ENCODE measurements around the gene MZB1. TPM values are rescaled to one million over a fixed set of nuclear protein-coding genes. Genes with fewer than 3 reads are reported as not detected.

MZB1 gene
- total RNA-seq, 1 donor from 2014 or later = not detected

DNA sequence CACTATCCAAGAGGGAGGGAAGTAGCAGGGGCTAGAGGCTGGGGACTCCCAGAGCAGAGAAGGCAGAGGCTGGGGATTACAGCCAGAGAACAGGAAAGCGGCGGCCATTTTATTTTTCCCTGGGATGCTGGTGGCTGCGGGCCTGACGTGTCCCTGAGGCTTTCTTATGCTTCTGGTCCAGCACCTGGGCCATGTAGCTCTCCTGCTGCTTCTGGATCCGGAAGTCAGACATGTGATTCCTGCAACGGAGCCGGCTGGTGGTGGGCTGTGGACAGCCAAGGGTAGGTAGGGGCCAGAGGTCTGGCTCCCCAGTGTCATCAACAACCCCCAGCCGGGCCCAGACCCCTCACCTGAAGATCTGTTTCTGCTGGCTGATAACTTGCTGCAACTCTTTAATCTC, 7.0 kb upstream of the MZB1 start:
- TF ChIP-seq, protein P1, sequence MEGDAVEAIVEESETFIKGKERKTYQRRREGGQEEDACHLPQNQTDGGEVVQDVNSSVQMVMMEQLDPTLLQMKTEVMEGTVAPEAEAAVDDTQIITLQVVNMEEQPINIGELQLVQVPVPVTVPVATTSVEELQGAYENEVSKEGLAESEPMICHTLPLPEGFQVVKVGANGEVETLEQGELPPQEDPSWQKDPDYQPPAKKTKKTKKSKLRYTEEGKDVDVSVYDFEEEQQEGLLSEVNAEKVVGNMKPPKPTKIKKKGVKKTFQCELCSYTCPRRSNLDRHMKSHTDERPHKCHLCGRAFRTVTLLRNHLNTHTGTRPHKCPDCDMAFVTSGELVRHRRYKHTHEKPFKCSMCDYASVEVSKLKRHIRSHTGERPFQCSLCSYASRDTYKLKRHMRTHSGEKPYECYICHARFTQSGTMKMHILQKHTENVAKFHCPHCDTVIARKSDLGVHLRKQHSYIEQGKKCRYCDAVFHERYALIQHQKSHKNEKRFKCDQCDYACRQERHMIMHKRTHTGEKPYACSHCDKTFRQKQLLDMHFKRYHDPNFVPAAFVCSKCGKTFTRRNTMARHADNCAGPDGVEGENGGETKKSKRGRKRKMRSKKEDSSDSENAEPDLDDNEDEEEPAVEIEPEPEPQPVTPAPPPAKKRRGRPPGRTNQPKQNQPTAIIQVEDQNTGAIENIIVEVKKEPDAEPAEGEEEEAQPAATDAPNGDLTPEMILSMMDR (conservative IDR thresholded peaks at IDR 0.05; ENCODE audit: low read depth, low read length) = no peak
- H3K4me3 ChIP-seq (ENCODE audit: low read depth, low read length) = no peak overlapping the region
- no peak for DNase-seq (ENCODE audit: low read depth)

DNA sequence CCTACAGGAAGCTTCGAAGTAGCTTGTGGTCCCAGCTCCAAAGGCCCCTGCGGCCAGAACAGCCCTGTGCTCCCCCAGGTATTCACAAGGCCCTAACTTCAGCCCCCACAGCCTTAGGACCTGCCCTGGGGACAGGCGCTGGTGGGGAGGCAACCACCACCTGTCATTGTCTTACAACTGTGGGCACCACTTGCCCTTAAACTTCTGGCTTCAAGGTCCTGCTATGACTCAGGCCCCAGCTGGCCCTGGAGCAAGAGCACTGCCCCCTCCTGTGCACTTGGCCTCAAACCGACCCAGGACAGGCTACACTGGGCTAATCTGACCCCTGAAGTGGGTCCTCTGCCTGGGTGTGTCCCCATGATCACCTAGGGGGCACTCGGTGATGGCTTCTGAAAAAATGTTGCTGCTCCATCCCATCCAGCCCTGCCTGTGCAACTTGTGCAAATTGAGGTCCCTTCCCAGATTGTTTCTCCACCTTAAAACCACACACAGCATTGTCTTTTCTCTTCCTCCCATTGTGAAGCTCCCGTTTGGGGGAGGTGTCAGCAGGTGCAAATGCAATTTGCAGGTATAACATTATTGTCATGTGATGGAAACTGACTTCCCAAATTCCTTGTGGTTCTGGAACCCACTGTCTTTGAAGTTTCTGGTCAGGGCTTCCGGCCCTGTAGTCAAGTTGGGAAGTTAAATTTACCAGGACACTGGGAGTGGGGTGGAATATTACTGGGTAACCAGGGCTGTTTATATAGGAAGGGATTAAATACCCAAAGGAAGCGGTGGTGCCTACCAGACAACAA, 6.3 kb upstream of the MZB1 start:
- TF ChIP-seq, protein P1 (conservative IDR thresholded peaks at IDR 0.05; ENCODE audit: low read depth, low read length) = peak; percentile 33
- H3K4me3 ChIP-seq (ENCODE audit: low read depth, low read length) = no peak overlapping the region
- DNase-seq (ENCODE audit: low read depth) = no peak

- no peak for DNase-seq (ENCODE audit: low read depth)
- TF ChIP-seq, protein P1 (conservative IDR thresholded peaks at IDR 0.05; ENCODE audit: low read depth, low read length) = no peak
- H3K4me3 ChIP-seq (ENCODE audit: low read depth, low read length) = peak within 1 kb of the TSS; percentile 53
These were observed 5.2 kb upstream of the MZB1 start, which contains the start of gene PROB1 for GRCh38 chr5:139394654-139395566. PROB1 (minus strand) TSS chr5:139395104; CDS start chr5:139395081, 23 bp downstream.

- TF ChIP-seq, protein P1 (conservative IDR thresholded peaks at IDR 0.05; ENCODE audit: low read depth, low read length) = peak; percentile 47
- no peak for DNase-seq (ENCODE audit: low read depth)
- H3K4me3 ChIP-seq (ENCODE audit: low read depth, low read length) = peak overlapping the region; percentile 53
These were observed 4.5 kb upstream of the MZB1 start for GRCh38 chr5:139394123-139394653.

DNA sequence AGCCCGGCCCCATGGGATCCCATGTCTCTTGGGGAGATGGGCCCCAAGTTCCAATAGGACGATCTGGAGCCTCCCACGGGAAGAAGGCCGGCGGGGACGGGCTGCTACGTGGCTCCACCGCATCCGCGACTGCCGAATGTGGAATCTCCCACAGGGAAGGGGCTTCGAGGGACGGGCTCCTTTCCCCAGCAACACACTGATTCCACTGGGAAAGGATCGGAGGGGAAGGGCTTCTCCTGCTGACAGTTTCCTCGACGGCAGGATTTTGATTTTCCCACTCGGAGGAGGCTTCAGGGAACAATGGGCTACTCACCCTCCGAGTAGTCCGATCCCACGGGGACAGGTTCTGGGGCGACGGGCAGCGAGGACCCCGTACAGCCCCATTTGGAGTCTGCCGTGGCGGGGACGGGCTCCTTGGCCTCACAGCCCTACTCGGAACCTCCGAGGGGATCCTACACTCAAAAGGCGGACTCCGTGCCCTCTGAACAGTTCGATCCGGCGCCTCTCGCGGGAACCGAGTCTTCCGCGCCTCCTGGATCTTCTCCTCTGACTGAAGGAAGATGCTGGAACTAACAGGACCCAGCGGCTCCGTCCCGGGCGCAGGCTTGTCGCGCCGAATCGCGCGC, 3.9 kb upstream of the MZB1 start:
- peak overlapping the region; percentile 53 for H3K4me3 ChIP-seq (ENCODE audit: low read depth, low read length)
- DNase-seq (ENCODE audit: low read depth) = no peak
- TF ChIP-seq, protein P1 (conservative IDR thresholded peaks at IDR 0.05; ENCODE audit: low read depth, low read length) = no peak

- TF ChIP-seq, protein P1 (conservative IDR thresholded peaks at IDR 0.05; ENCODE audit: low read depth, low read length) = peak; percentile 45
- DNase-seq (ENCODE audit: low read depth) = no peak
- H3K4me3 ChIP-seq (ENCODE audit: low read depth, low read length) = peak overlapping the region; percentile 53
These were observed 3.2 kb upstream of the MZB1 start for GRCh38 chr5:139392678-139393496.

All from epithelial cell of proximal tubule (primary cell).